Panc1 (cell line): ENCODE results near the gene KCNK5. TPM values are rescaled to one million over a fixed set of nuclear protein-coding genes. Genes with fewer than 3 reads are reported as not detected.

Experiments
- ATAC-seq: fragments of 200-7000 bp; cut with Tn5 transposase; 2 replicates; pipeline ENCODE4 v1.9.1; 2020; ENCODE audit warnings: mild to moderate bottlenecking, moderate library complexity
- BruUV-seq: library from RNA; stranded (reverse); fragments of 400-500 nt; replicated peaks from 2 replicates; lab custom pipeline; 2021; lab: Mats Ljungman, UMichigan
- CTCF ChIA-PET: fragments of 300-600 bp; sonication (Branson Sonifier 250); formaldehyde crosslinking; loops from one replicate; lab custom pipeline; 2022; ENCODE audit warnings: antibody characterized with exemption; lab: Charles Lee
- POLR2A ChIA-PET: fragments of 300-600 bp; sonication (Branson Sonifier 250); formaldehyde crosslinking; loops from one replicate; lab custom pipeline; 2022; ENCODE audit warnings: antibody characterized with exemption; lab: Charles Lee
- DNase-seq: peaks from one replicate; pipeline ENCODE4 v3.0.0-alpha.2; 2010; ENCODE audit warnings: low read depth, low spot score
- H3K27ac ChIP-seq: 2 replicates; pipeline ENCODE4 v1.5.1; 2011; ENCODE audit warnings: mild to moderate bottlenecking, low read length, inconsistent platforms
- H3K27me3 ChIP-seq: fragments of 200-500 bp; sonication (Bioruptor generic); 2 replicates; pipeline ENCODE4 v1.6.0; 2014; ENCODE audit warnings: low read length, inconsistent platforms; ENCODE audit not compliant: control insufficient read depth, insufficient read depth
- H3K36me3 ChIP-seq: fragments of 200-500 bp; sonication (Bioruptor generic); 2 replicates; pipeline ENCODE4 v1.5.1; 2014; ENCODE audit warnings: inconsistent platforms, mild to moderate bottlenecking, low read length, moderate library complexity; ENCODE audit not compliant: control insufficient read depth, insufficient read depth
- H3K4me1 ChIP-seq: 2 replicates; pipeline ENCODE4 v1.5.1; 2011; ENCODE audit warnings: inconsistent platforms, mild to moderate bottlenecking, low read length, moderate library complexity; ENCODE audit not compliant: control insufficient read depth, insufficient read depth
- H3K4me3 ChIP-seq, 2 experiments: 2 replicates each; pipeline ENCODE4 v1.5.1; 2011 to 2012; ENCODE audit warnings: low read depth in 2 of 2, low read length in 2 of 2, mild to moderate bottlenecking in 2 of 2, inconsistent platforms in 1 of 2, moderate library complexity in 1 of 2
- H3K9me3 ChIP-seq: fragments of 200-500 bp; sonication (Bioruptor generic); 2 replicates; pipeline ENCODE4 v1.5.1; 2014; ENCODE audit warnings: low read depth, mild to moderate bottlenecking, inconsistent platforms, low read length, moderate library complexity; ENCODE audit not compliant: control insufficient read depth, insufficient read depth
- POLR2AphosphoS5 ChIP-seq: IDR thresholded peaks from 2 replicates; pipeline ENCODE4 v1.6.1; 2012; ENCODE audit warnings: mild to moderate bottlenecking, low read depth, low read length, moderate library complexity
- SIN3A ChIP-seq: IDR thresholded peaks from 2 replicates; pipeline ENCODE4 v1.6.1; 2012; ENCODE audit warnings: low read depth, mild to moderate bottlenecking, low read length, moderate library complexity, borderline replicate concordance; ENCODE audit not compliant: insufficient read depth
- TCF7L2 ChIP-seq: IDR thresholded peaks from 2 replicates; pipeline ENCODE4 v1.6.1; 2011; ENCODE audit warnings: mild to moderate bottlenecking, low read depth, low read length, inconsistent platforms
- in situ Hi-C: cut with HindIII; loops from 2 replicates; pipeline ENCODE4 v1.10.0; 2016; ENCODE audit warnings: low sequenced_read_pairs, low pct_unique_long_range_greater_than_20kb
- intact Hi-C: fragments of 100-400 bp; cut with micrococcal nuclease; formaldehyde crosslinking; loops from one replicate; pipeline ENCODE4 v1.10.0; 2022; ENCODE audit not compliant: unreplicated experiment
- total RNA-seq: library from RNA; stranded (reverse); gene quantifications from one replicate; pipeline ENCODE4 v1.2.1, GENCODE V29; 2021; ENCODE audit not compliant: unreplicated experiment
- TF ChIP-seq, protein P1 (sequence below), 2 experiments: IDR thresholded peaks; 2 replicates each; pipeline ENCODE4 v1.6.1; 2011 to 2012; ENCODE audit warnings: low read depth in 2 of 2, control low read depth in 1 of 2, low read length in 1 of 2, mild to moderate bottlenecking in 1 of 2, moderate library complexity in 1 of 2; ENCODE audit not compliant: insufficient read depth in 1 of 2
- TF ChIP-seq, protein P2 (sequence below): fragments of 450-650 bp; IDR thresholded peaks from 2 replicates; pipeline ENCODE4 v1.5.1; 2017; ENCODE audit warnings: mild to moderate bottlenecking

The KCNK5 gene
- total RNA-seq, 1 experiment from 2014 or later, result 0.77 TPM

DNA sequence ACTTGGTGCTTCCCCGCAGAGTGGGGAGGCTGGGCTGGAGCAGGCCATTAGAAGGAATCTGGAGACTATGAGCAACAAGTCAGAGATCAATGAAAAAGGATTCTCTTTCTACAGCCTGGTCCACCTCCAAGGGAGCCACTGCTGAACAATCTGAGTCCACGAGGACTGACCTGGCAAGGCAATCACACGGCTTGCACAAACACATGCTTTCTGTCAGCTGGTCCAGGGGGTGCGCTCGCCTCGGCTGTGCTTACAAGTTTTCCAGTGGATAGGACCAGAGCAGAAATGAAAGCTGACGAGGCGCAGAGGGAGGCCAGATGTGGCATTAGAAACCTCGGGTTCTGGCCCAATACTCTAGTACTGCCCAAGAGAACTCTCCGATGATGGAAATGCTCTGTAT lies 18.1 kb downstream of the KCNK5 start:
- Histone ChIP-seq H3K9me3 (no peaks in the 10 kb centered on the region), H3K36me3 (no peaks in the 10 kb centered on the region), H3K4me3 (no peak overlapping the region), H3K4me1 (no peaks in the 10 kb centered on the region), H3K27ac (no peak overlapping the region), H3K27me3 (no peaks in the 10 kb centered on the region; the same call in 1 of the 2 replicates)
- ATAC-seq (no peak), DNase-seq (no peak)
- in situ Hi-C loops (no loop called here), intact Hi-C loops (no loop called here)
- POLR2A ChIA-PET, result no interaction called here
- TF ChIP-seq, protein P1, sequence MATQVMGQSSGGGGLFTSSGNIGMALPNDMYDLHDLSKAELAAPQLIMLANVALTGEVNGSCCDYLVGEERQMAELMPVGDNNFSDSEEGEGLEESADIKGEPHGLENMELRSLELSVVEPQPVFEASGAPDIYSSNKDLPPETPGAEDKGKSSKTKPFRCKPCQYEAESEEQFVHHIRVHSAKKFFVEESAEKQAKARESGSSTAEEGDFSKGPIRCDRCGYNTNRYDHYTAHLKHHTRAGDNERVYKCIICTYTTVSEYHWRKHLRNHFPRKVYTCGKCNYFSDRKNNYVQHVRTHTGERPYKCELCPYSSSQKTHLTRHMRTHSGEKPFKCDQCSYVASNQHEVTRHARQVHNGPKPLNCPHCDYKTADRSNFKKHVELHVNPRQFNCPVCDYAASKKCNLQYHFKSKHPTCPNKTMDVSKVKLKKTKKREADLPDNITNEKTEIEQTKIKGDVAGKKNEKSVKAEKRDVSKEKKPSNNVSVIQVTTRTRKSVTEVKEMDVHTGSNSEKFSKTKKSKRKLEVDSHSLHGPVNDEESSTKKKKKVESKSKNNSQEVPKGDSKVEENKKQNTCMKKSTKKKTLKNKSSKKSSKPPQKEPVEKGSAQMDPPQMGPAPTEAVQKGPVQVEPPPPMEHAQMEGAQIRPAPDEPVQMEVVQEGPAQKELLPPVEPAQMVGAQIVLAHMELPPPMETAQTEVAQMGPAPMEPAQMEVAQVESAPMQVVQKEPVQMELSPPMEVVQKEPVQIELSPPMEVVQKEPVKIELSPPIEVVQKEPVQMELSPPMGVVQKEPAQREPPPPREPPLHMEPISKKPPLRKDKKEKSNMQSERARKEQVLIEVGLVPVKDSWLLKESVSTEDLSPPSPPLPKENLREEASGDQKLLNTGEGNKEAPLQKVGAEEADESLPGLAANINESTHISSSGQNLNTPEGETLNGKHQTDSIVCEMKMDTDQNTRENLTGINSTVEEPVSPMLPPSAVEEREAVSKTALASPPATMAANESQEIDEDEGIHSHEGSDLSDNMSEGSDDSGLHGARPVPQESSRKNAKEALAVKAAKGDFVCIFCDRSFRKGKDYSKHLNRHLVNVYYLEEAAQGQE (IDR thresholded peaks at IDR 0.05; ENCODE audit: insufficient read depth in 1 of 2, low read depth in 2 of 2, low read length in 1 of 2), result no peak
- TF ChIP-seq SIN3A (no peak), POLR2AphosphoS5 (no peak), TCF7L2 (no peak)
- TF ChIP-seq, protein P2, sequence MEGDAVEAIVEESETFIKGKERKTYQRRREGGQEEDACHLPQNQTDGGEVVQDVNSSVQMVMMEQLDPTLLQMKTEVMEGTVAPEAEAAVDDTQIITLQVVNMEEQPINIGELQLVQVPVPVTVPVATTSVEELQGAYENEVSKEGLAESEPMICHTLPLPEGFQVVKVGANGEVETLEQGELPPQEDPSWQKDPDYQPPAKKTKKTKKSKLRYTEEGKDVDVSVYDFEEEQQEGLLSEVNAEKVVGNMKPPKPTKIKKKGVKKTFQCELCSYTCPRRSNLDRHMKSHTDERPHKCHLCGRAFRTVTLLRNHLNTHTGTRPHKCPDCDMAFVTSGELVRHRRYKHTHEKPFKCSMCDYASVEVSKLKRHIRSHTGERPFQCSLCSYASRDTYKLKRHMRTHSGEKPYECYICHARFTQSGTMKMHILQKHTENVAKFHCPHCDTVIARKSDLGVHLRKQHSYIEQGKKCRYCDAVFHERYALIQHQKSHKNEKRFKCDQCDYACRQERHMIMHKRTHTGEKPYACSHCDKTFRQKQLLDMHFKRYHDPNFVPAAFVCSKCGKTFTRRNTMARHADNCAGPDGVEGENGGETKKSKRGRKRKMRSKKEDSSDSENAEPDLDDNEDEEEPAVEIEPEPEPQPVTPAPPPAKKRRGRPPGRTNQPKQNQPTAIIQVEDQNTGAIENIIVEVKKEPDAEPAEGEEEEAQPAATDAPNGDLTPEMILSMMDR, result no peak
- no TSS peak for BruUV-seq
- CTCF ChIA-PET, result no interaction called here

DNA sequence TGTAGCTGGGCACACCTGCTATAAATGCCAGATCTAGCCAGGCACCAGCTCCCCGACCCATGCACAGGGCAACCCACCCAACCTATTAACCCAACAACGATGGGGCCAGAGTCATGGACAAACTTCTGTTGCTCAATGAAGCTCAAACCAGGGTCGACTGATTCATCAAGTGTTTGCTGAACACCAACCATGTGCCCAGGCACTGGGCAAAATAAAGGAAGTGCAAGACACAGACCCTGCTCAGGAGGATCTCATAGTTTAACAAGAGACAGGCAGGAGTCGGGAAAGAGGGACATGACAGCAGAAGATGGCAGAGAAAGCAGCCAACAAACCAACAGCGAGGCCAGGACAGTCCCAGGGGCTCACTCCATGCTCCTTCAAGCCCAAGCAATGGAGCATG lies 18.8 kb downstream of the KCNK5 start:
- DNase-seq (no peak), ATAC-seq (no peak)
- Histone ChIP-seq H3K4me3 (no peak overlapping the region), H3K36me3 (no peaks in the 10 kb centered on the region), H3K4me1 (no peaks in the 10 kb centered on the region), H3K9me3 (no peaks in the 10 kb centered on the region), H3K27me3 (no peaks in the 10 kb centered on the region; the same call in 1 of the 2 replicates), H3K27ac (no peak overlapping the region)
- in situ Hi-C loops (no loop called here), intact Hi-C loops (no loop called here)
- CTCF ChIA-PET, result no interaction called here
- no peak for TF ChIP-seq TCF7L2
- TF ChIP-seq, protein P2, result no peak
- POLR2A ChIA-PET, result no interaction called here
- BruUV-seq, result no TSS peak

DNA sequence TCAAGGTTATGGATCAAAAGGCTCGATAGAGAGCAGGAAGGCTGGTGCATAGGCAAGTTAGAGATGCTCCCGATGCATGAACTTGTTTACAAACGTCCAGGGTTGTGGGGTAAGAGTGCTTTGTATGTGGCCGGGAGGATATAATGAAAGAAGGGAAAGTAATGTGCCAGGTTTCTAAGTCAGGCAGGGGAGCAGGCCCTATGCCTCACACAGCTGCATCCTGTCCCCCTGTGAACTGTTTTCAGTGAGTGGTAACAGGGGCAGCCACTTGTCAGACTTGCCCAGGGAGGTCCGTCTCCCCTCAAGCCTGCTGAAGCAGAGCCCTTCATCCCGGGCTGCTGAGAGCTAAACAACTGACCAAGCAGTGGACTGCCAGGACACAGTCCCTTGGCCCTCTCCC lies 19.4 kb downstream of the KCNK5 start:
- no peak overlapping the region for H3K27ac ChIP-seq
- H3K4me3 ChIP-seq, result no peak overlapping the region
- no peak for ATAC-seq
- BruUV-seq, result no TSS peak
- intact Hi-C loops, result no loop called here
- no peaks in the 10 kb centered on the region for H3K36me3 ChIP-seq
- H3K9me3 ChIP-seq, result no peaks in the 10 kb centered on the region
- ChIA-PET POLR2A (no interaction called here), CTCF (no interaction called here)
- in situ Hi-C loops, result no loop called here
- TF ChIP-seq SIN3A, result no peak
- TF ChIP-seq TCF7L2, result no peak
- TF ChIP-seq, protein P1 (IDR thresholded peaks at IDR 0.05; ENCODE audit: insufficient read depth in 1 of 2, low read depth in 2 of 2, low read length in 1 of 2), result no peak
- no peak for TF ChIP-seq POLR2AphosphoS5
- TF ChIP-seq, protein P2, result no peak
- DNase-seq, result no peak
- no peaks in the 10 kb centered on the region for H3K4me1 ChIP-seq
- no peaks in the 10 kb centered on the region; the same call in 1 of the 2 replicates for H3K27me3 ChIP-seq
